Subcutaneous abdominal adipose tissue (tissue), 5 donors: Measurements from ENCODE around the gene CDKN1C.

Source experiments
- H3K27ac ChIP-seq: one replicate; pipeline ENCODE4 v1.7.0; 2013; ENCODE audit warnings: low read depth, mild to moderate bottlenecking, inconsistent platforms, low read length, moderate library complexity
- H3K27me3 ChIP-seq, 5 donors: one replicate each; pipeline ENCODE4 v1.7.0; 2013; ENCODE audit warnings: low read length in 5 of 5, inconsistent platforms in 1 of 5; ENCODE audit not compliant: control insufficient read depth in 5 of 5, insufficient read depth in 4 of 5
- H3K36me3 ChIP-seq, 5 donors: one replicate each; pipeline ENCODE4 v1.7.0; 2013; ENCODE audit warnings: low read length in 5 of 5; ENCODE audit not compliant: control insufficient read depth in 5 of 5, insufficient read depth in 5 of 5
- H3K4me1 ChIP-seq, 5 donors: one replicate each; pipeline ENCODE4 v1.7.0; 2013; ENCODE audit warnings: low read length in 5 of 5, mild to moderate bottlenecking in 3 of 5, moderate library complexity in 1 of 5; ENCODE audit not compliant: control insufficient read depth in 5 of 5, insufficient read depth in 5 of 5
- H3K4me3 ChIP-seq, 5 donors: one replicate each; pipeline ENCODE4 v1.7.0; 2013; ENCODE audit warnings: low read length in 5 of 5, low read depth in 1 of 5
- H3K9ac ChIP-seq, 5 donors: one replicate each; pipeline ENCODE4 v1.7.0; 2013; ENCODE audit warnings: low read length in 5 of 5, mild to moderate bottlenecking in 4 of 5, moderate library complexity in 3 of 5
- H3K9me3 ChIP-seq, 5 donors: one replicate each; pipeline ENCODE4 v1.7.0; 2013; ENCODE audit warnings: low read length in 5 of 5; ENCODE audit not compliant: control insufficient read depth in 5 of 5
- donor health status: healthy.
- donor health status: healthy.
- donor health status: healthy.
- donor health status: healthy.
- donor health status: healthy.

Gene CDKN1C

DNA sequence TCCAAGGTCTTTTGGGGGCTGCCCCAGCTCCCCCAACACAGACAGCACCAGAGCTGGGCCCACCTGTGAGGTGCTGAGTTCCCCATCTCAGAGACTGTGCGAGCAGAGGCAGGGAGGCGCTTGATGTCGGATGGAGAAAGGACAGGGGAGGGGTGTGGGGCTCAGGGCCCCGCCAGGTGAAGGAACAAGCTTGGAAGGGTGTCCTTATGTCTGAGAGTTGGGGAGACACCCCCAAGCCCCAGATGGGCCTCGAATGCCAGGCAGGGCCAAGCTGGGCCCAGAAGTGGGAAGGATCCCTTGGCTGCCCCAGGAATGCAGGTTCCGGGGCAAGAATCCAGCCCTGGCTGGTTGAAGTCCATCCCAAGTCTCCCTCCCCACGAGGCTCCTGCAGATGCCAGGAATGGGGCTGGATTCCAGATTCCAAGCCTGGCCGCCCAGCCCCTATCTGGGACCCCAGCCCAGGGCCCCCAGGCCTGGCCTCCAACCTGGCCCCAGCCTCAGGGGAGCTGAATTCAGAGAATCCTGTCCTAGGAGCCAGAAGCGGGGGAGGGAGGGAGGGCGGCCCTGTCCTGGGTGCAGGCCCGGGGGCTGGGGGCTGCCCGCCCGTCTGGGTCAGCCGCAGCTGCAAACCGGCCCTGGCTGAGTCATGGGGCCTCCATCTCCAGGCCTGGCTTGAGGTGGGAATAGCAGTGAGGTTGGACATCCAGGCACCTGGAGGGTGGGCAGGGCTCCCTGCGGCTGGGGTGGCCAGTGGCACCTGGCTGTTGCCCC, 50.9 kb downstream of the CDKN1C start:
- peaks cover 0 to 40% (median 19%) of the 10 kb centered on the region in 5 donors for H3K4me1 ChIP-seq
- H3K27ac ChIP-seq, result no peak overlapping the region
- no peaks in the 10 kb centered on the region for H3K36me3 ChIP-seq
- no peak overlapping the region for H3K4me3 ChIP-seq
- no peak overlapping the region for H3K9ac ChIP-seq
- H3K27me3 ChIP-seq, result no peaks in the 10 kb centered on the region
- peaks cover 0 to 5% (median 0%) of the 10 kb centered on the region in 5 donors for H3K9me3 ChIP-seq

DNA sequence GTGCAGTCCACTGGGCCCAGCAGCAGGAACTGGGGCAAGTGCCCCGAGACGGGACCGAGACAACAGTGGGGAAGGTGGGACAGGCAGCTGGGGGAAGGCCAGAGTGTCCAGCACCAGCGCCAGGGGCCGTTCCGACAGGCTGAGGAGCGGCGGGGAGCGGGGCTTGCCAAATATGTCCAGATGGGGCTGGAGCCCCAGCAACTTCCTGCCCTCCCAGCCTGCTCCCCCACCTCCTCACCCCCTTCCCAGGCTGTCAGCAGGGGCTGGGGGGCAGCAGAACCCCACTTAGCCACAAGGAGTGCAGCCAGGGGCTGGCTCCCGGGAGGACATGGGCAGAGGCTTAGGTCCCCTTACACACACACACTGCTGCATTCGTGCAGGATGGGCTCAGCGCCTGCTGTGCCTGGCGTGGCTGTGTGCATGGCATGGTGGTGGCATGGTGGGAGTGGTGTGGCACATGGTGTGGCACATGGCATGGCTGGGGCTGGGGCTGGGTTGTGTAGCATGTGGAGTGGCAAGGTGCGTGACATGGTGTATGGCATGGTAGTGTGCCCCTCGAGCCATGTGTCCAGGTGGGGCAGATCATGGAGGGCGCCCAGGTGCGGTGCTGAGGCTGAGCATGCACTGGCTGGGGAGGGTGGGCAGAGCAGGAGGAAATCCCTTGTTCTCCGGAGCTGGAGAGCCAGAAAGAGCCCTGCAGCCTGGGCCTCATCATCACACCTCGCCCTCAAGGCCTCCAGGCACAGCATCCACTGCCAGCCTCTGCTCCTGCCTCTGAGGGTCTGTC, 51.7 kb downstream of the CDKN1C start:
- H3K9ac ChIP-seq, result no peak overlapping the region
- H3K27ac ChIP-seq, result no peak overlapping the region
- H3K9me3 ChIP-seq, result peaks cover 0 to 12% (median 8%) of the 10 kb centered on the region in 5 donors
- H3K4me3 ChIP-seq, result no peak overlapping the region
- H3K36me3 ChIP-seq, result no peaks in the 10 kb centered on the region
- H3K27me3 ChIP-seq, result no peaks in the 10 kb centered on the region
- peaks cover 0 to 36% (median 19%) of the 10 kb centered on the region in 5 donors for H3K4me1 ChIP-seq
